K562 (cell line): ENCODE results near the gene MRPL38.

Experiments used
- CBX8 ChIP-seq: fragments of 200-600 bp; sonication (generic); IDR thresholded peaks from 2 replicates; pipeline ENCODE4 v1.6.1; 2012; ENCODE audit warnings: borderline replicate concordance, mixed run types, low read depth, mild to moderate bottlenecking, moderate library complexity, mixed read lengths, low read length, control low read depth, inconsistent platforms; ENCODE audit not compliant: poor library complexity, severe bottlenecking; ENCODE audit errors: extremely low read depth
- ERF ChIP-seq: fragments of 450-650 bp; formaldehyde crosslinking; IDR thresholded peaks from 2 replicates; pipeline ENCODE4 v1.4.0; 2020; ENCODE audit warnings: mild to moderate bottlenecking, mixed read lengths
- FOS ChIP-seq: IDR thresholded peaks from 3 replicates; pipeline ENCODE4 v1.6.1; 2011; ENCODE audit not compliant: insufficient read length; ENCODE audit errors: extremely low read depth
- KDM4B ChIP-seq, 2 experiments: fragments of 450-650 bp in 1 of 2; sonication (generic) in 1 of 2; IDR thresholded peaks; 2 replicates each; pipeline ENCODE4 v1.6.1; 2016 to 2017; ENCODE audit warnings: borderline replicate concordance in 2 of 2, antibody characterized with exemption in 1 of 2, low read depth in 1 of 2, mild to moderate bottlenecking in 1 of 2
- MAFK ChIP-seq: IDR thresholded peaks from 2 replicates; pipeline ENCODE4 v1.6.1; 2011; ENCODE audit warnings: low read length, improper control_type of control experiment
- MEF2A ChIP-seq: IDR thresholded peaks from 2 replicates; pipeline ENCODE4 v1.6.1; 2011; ENCODE audit warnings: low read depth, mild to moderate bottlenecking, low read length, moderate library complexity; ENCODE audit not compliant: control insufficient read depth
- MTA3 ChIP-seq: fragments of 450-650 bp; formaldehyde crosslinking; IDR thresholded peaks from 2 replicates; pipeline ENCODE4 v1.6.1; 2017; ENCODE audit warnings: mild to moderate bottlenecking, borderline replicate concordance
- TAF1 ChIP-seq: IDR thresholded peaks from 2 replicates; pipeline ENCODE4 v1.6.1; 2011; ENCODE audit warnings: mild to moderate bottlenecking, low read length, moderate library complexity; ENCODE audit not compliant: insufficient read depth, control insufficient read depth, severe bottlenecking; ENCODE audit errors: extremely low read depth
- TCF7 ChIP-seq: sonication (generic); IDR thresholded peaks from 2 replicates; pipeline ENCODE4 v1.6.1; 2016; ENCODE audit warnings: antibody characterized with exemption, borderline replicate concordance
- ZNF384 ChIP-seq: IDR thresholded peaks from 2 replicates; pipeline ENCODE4 v1.6.1; 2012; ENCODE audit warnings: low read depth, low read length, improper control_type of control experiment
- TF ChIP-seq, protein P1 (sequence below), 3 experiments: IDR thresholded peaks in 2 of 3; conservative IDR thresholded peaks in 1 of 3; 2 replicates each; pipeline ENCODE4 v1.5.1; 2011 to 2012; ENCODE audit warnings: low read length in 3 of 3, mild to moderate bottlenecking in 3 of 3, control low read depth in 2 of 3, improper control_type of control experiment in 1 of 3, inconsistent platforms in 1 of 3, low read depth in 1 of 3, mixed read lengths in 1 of 3, moderate library complexity in 1 of 3; ENCODE audit not compliant: insufficient read depth in 2 of 3
- TF ChIP-seq, protein P2 (sequence below): fragments of 250-450 bp; sonication (Bioruptor Pico); IDR thresholded peaks from 2 replicates; pipeline ENCODE4 v1.9.0; 2021; ENCODE audit warnings: mild to moderate bottlenecking
- TF ChIP-seq, protein P3 (sequence below), 2 experiments: fragments of 450-650 bp; formaldehyde crosslinking in 1 of 2; IDR thresholded peaks; 2 replicates each; pipeline versions ENCODE4 v1.4.0 to v1.6.1; 2014 to 2020; ENCODE audit warnings: mild to moderate bottlenecking in 2 of 2, borderline replicate concordance in 1 of 2, low read depth in 1 of 2

DNA sequence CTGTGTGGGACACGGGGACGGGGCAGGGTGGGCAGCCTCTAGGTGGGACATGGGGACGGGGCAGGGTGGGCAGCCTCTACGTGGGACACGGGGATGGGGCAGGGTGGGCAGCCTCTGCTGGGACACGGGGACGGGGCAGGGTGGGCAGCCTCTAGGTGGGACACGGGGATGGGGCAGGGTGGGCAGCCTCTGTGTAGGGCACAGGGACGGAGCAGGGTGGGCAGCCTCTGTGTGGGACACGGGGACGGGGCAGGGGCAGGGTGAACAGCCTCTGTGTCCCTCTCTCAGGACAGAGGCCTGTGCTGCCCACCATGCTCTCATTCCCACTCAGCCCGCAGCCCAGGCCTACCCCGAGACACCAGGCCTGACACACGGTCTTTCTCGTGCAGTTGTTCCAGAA is 16.9 kb upstream of the MRPL38 start:
- TF ChIP-seq MAFK (no peak), FOS (no peak), ZNF384 (no peak), TCF7 (no peak), TAF1 (no peak), MTA3 (no peak), CBX8 (no peak), KDM4B (IDR thresholded peaks at IDR 0.05; ENCODE audit: borderline replicate concordance in 2 of 2, low read depth in 1 of 2) (no peak), MEF2A (no peak), ERF (CRISPR knock-in tag) (no peak)
- TF ChIP-seq, protein P1, sequence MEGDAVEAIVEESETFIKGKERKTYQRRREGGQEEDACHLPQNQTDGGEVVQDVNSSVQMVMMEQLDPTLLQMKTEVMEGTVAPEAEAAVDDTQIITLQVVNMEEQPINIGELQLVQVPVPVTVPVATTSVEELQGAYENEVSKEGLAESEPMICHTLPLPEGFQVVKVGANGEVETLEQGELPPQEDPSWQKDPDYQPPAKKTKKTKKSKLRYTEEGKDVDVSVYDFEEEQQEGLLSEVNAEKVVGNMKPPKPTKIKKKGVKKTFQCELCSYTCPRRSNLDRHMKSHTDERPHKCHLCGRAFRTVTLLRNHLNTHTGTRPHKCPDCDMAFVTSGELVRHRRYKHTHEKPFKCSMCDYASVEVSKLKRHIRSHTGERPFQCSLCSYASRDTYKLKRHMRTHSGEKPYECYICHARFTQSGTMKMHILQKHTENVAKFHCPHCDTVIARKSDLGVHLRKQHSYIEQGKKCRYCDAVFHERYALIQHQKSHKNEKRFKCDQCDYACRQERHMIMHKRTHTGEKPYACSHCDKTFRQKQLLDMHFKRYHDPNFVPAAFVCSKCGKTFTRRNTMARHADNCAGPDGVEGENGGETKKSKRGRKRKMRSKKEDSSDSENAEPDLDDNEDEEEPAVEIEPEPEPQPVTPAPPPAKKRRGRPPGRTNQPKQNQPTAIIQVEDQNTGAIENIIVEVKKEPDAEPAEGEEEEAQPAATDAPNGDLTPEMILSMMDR (IDR thresholded peaks at IDR 0.05 in 2 of 3, conservative IDR thresholded peaks at IDR 0.05 in 1 of 3; ENCODE audit: insufficient read depth in 2 of 3, low read depth in 1 of 3, low read length in 3 of 3), result no peak
- TF ChIP-seq, protein P2, sequence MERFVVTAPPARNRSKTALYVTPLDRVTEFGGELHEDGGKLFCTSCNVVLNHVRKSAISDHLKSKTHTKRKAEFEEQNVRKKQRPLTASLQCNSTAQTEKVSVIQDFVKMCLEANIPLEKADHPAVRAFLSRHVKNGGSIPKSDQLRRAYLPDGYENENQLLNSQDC (CRISPR knock-in tag), result no peak
- TF ChIP-seq, protein P3, sequence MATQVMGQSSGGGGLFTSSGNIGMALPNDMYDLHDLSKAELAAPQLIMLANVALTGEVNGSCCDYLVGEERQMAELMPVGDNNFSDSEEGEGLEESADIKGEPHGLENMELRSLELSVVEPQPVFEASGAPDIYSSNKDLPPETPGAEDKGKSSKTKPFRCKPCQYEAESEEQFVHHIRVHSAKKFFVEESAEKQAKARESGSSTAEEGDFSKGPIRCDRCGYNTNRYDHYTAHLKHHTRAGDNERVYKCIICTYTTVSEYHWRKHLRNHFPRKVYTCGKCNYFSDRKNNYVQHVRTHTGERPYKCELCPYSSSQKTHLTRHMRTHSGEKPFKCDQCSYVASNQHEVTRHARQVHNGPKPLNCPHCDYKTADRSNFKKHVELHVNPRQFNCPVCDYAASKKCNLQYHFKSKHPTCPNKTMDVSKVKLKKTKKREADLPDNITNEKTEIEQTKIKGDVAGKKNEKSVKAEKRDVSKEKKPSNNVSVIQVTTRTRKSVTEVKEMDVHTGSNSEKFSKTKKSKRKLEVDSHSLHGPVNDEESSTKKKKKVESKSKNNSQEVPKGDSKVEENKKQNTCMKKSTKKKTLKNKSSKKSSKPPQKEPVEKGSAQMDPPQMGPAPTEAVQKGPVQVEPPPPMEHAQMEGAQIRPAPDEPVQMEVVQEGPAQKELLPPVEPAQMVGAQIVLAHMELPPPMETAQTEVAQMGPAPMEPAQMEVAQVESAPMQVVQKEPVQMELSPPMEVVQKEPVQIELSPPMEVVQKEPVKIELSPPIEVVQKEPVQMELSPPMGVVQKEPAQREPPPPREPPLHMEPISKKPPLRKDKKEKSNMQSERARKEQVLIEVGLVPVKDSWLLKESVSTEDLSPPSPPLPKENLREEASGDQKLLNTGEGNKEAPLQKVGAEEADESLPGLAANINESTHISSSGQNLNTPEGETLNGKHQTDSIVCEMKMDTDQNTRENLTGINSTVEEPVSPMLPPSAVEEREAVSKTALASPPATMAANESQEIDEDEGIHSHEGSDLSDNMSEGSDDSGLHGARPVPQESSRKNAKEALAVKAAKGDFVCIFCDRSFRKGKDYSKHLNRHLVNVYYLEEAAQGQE (IDR thresholded peaks at IDR 0.05; ENCODE audit: borderline replicate concordance), result no peak
- TF ChIP-seq, protein P3 (CRISPR knock-in tag; IDR thresholded peaks at IDR 0.05; ENCODE audit: low read depth), result no peak
